GM12864 (cell line): ENCODE data around the gene SSPN.

Experiments used
- DNase-seq: peaks from one replicate; pipeline ENCODE4 v3.0.0-alpha.2; 2011; ENCODE audit warnings: low read depth
- H3K4me3 ChIP-seq: 2 replicates; pipeline ENCODE4 v1.5.1; 2011; ENCODE audit warnings: mild to moderate bottlenecking, low read depth, low read length, control low read depth
- CTCF ChIP-seq: IDR thresholded peaks from 2 replicates; pipeline ENCODE4 v1.5.1; 2011; ENCODE audit warnings: low read depth, mild to moderate bottlenecking, moderate library complexity, low read length, control low read depth, inconsistent platforms; ENCODE audit errors: missing control alignments

The SSPN gene

GRCh38 chr12:26252946-26253345 is 57.6 kb downstream of the SSPN start:
- H3K4me3 ChIP-seq, result no peak overlapping the region
- TF ChIP-seq CTCF, result no peak
- DNase-seq, result no peak

- no peak overlapping the region for H3K4me3 ChIP-seq
- DNase-seq, result no peak
Observed at GRCh38 chr12:26255893-26256645, 60.7 kb downstream of the SSPN start.

GRCh38 chr12:26264215-26264838 is 69.0 kb downstream of the SSPN start:
- no peak for DNase-seq
- no peak overlapping the region for H3K4me3 ChIP-seq
- TF ChIP-seq CTCF, result no peak

More at GRCh38 chr12:26255893-26256645, 60.7 kb downstream of the SSPN start:
- TF ChIP-seq CTCF, result no peak

GRCh38 chr12:26265606-26266005 is 70.2 kb downstream of the SSPN start:
- TF ChIP-seq CTCF, result no peak
- no peak overlapping the region for H3K4me3 ChIP-seq
- DNase-seq, result no peak

GRCh38 chr12:26266881-26267280 is 71.5 kb downstream of the SSPN start:
- TF ChIP-seq CTCF, result no peak
- DNase-seq, result no peak
- H3K4me3 ChIP-seq, result no peak overlapping the region

- no peak for TF ChIP-seq CTCF
- no peak overlapping the region for H3K4me3 ChIP-seq
- no peak for DNase-seq
Observed at GRCh38 chr12:26268841-26269561, 73.6 kb downstream of the SSPN start.
